ENCODE measurements around the gene EXPH5.

EXPH5 gene

DNA sequence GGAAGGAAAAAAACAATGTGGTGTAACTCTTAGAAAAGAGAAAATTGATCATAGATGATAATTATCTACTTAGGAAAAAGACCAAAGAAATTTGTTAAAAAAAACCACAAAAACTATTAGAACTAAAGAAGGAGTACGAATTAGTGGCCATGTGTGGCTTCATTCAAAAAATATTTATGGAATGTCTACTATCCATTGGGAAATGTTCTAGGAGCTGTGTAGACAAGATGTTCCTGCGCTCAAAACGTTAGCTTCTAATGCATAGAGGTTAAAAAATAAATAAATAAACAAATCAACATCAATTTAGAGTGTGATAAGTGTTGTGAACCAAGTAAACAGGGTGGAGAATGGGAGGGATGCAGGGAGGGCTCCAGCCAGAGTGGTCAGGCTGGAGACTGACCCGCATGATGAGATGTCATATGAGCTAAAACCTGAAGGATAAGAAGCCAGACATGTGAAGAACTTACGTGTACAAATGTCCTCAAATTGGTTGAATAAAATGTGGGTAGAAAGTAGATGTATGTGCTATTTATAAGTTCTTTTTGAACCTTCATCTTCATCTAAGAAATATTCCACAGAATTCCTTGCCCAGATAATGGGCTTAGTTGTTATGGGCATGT is 4.3 kb upstream of the EXPH5 start:
- Histone ChIP-seq H3K27me3 (ENCODE audit: control insufficient read depth, insufficient read depth, low read length) (no peaks in the 10 kb centered on the region), H3K36me3 (ENCODE audit: control insufficient read depth, insufficient read depth, low read length) (no peaks in the 10 kb centered on the region), H3K4me1 (no peaks in the 10 kb centered on the region), H3K4me2 (ENCODE audit: low read length) (no peak overlapping the region), H3K79me2 (no peaks in the 10 kb centered on the region), H3K4me3 (ENCODE audit: low read depth, low read length) (no peak overlapping the region), H2AFZ (no peak overlapping the region), H3K27ac (no peak overlapping the region), H3K9me3 (ENCODE audit: control insufficient read depth, low read length) (no peaks in the 10 kb centered on the region), H3K9ac (no peak overlapping the region)
- no peak for TF ChIP-seq CTCF (IDR thresholded peaks at IDR 0.05)

DNA sequence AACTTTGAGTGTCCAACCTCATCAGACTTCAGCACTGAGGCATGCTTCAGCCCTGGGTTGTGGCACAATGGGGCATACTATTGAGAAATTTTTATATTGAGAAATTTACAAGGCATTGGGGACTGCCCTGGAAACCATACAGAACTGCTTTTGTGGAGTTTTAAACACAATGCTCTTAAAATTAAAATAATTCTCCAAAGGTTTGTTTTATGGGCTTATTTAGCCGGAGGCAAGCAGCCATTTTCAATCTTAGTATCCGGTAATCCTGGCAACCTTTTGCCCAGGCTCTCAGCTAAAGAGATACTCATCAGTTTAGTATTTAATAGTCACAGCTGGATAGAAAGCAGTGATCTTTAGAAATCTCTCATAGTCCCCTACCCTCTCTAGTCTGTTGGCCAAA is 3.1 kb upstream of the EXPH5 start:
- Histone ChIP-seq H3K27ac (no peak overlapping the region), H3K79me2 (no peaks in the 10 kb centered on the region), H3K27me3 (ENCODE audit: control insufficient read depth, insufficient read depth, low read length) (no peaks in the 10 kb centered on the region), H3K36me3 (ENCODE audit: control insufficient read depth, insufficient read depth, low read length) (no peaks in the 10 kb centered on the region), H3K9me3 (ENCODE audit: control insufficient read depth, low read length) (no peaks in the 10 kb centered on the region), H2AFZ (no peak overlapping the region), H3K4me2 (ENCODE audit: low read length) (no peak overlapping the region), H3K9ac (no peak overlapping the region), H3K4me1 (no peaks in the 10 kb centered on the region), H3K4me3 (ENCODE audit: low read depth, low read length) (no peak overlapping the region)
- TF ChIP-seq CTCF (IDR thresholded peaks at IDR 0.05): no peak

GRCh38 chr11:108593923-108594434 is 411 bp upstream of the EXPH5 start:
- no peak for TF ChIP-seq CTCF (IDR thresholded peaks at IDR 0.05)
- peak overlapping the region; percentile 77 for H3K4me3 ChIP-seq (ENCODE audit: low read depth, low read length)
- H3K79me2 ChIP-seq: no peaks in the 10 kb centered on the region
- no peaks in the 10 kb centered on the region for H3K4me1 ChIP-seq
- peak overlapping the region; percentile 56 for H3K27ac ChIP-seq
- H3K9ac ChIP-seq: no peak overlapping the region
- H3K36me3 ChIP-seq (ENCODE audit: control insufficient read depth, insufficient read depth, low read length): no peaks in the 10 kb centered on the region
- H3K4me2 ChIP-seq (ENCODE audit: low read length): peak overlapping the region; percentile 49
- no peaks in the 10 kb centered on the region for H3K9me3 ChIP-seq (ENCODE audit: control insufficient read depth, low read length)
- peak overlapping the region; percentile 70 for H2AFZ ChIP-seq
- no peaks in the 10 kb centered on the region for H3K27me3 ChIP-seq (ENCODE audit: control insufficient read depth, insufficient read depth, low read length)

DNA sequence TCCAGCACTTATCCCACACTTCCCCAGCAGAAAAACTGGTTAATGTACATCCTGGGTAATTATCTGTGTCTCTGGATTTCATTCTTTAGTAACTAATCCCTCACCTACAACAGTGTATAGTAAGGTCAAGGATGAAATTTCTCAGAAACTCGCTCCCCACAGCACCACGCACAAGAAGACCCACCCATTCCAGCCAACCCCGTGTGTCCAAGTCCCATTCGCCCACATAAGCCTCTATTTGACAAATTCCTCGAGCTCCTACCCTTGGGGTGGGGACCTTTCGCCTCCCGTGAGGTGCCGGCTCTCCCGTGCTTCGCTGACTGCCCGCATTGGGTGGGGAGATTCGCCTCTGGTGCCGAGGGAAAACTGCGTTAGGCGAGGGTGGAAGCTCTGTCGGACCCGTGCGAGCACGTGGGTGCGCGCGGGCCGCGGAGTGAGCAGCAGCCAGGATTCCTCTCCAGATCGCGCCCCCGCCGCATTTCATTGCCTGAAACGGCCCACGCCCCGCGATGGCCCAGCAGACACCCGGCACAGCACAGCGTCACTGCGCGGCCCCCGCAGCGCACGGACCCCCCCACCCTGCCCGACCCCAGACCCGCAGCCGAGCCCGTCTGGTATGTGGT is 866 bp downstream of the EXPH5 start:
- Histone ChIP-seq H3K79me2 (no peaks in the 10 kb centered on the region), H3K4me3 (ENCODE audit: low read depth, low read length) (peak overlapping the region; percentile 77), H3K4me2 (ENCODE audit: low read length) (peak overlapping the region; percentile 81), H3K27me3 (ENCODE audit: control insufficient read depth, insufficient read depth, low read length) (no peaks in the 10 kb centered on the region), H3K36me3 (ENCODE audit: control insufficient read depth, insufficient read depth, low read length) (no peaks in the 10 kb centered on the region), H2AFZ (peak overlapping the region; percentile 81), H3K4me1 (no peaks in the 10 kb centered on the region), H3K9ac (no peak overlapping the region), H3K27ac (peak overlapping the region; percentile 86), H3K9me3 (ENCODE audit: control insufficient read depth, low read length) (no peaks in the 10 kb centered on the region)
- TF ChIP-seq CTCF (IDR thresholded peaks at IDR 0.05): no peak

- Histone ChIP-seq H3K4me2 (ENCODE audit: low read length) (no peak overlapping the region), H3K4me3 (ENCODE audit: low read depth, low read length) (no peak overlapping the region)
- TF ChIP-seq CTCF (IDR thresholded peaks at IDR 0.05): no peak
These were observed 1.7 kb downstream of the EXPH5 start for GRCh38 chr11:108591893-108592292.

More at GRCh38 chr11:108591893-108592292, 1.7 kb downstream of the EXPH5 start:
- no peak overlapping the region for H3K9ac ChIP-seq
- H3K36me3 ChIP-seq (ENCODE audit: control insufficient read depth, insufficient read depth, low read length): no peaks in the 10 kb centered on the region
- no peak overlapping the region for H3K27ac ChIP-seq
- H3K9me3 ChIP-seq (ENCODE audit: control insufficient read depth, low read length): no peaks in the 10 kb centered on the region
- H2AFZ ChIP-seq: no peak overlapping the region
- H3K4me1 ChIP-seq: no peaks in the 10 kb centered on the region
- no peaks in the 10 kb centered on the region for H3K79me2 ChIP-seq
- no peaks in the 10 kb centered on the region for H3K27me3 ChIP-seq (ENCODE audit: control insufficient read depth, insufficient read depth, low read length)
